Activated CD4-positive, alpha-beta T cell treated with anti-CD3 and anti-CD28 coated beads for 1 hour (primary cell): ENCODE results near the gene TBX10.
"Not testable (repeated sequence)": the region's sequence is repeated elsewhere in the genome, so short reads cannot be mapped to it uniquely, and the experiment has no call there.

Experiments used
- DNase-seq: peaks from one replicate; pipeline ENCODE4 v3.0.0-alpha.2; 2020

Gene TBX10

DNA sequence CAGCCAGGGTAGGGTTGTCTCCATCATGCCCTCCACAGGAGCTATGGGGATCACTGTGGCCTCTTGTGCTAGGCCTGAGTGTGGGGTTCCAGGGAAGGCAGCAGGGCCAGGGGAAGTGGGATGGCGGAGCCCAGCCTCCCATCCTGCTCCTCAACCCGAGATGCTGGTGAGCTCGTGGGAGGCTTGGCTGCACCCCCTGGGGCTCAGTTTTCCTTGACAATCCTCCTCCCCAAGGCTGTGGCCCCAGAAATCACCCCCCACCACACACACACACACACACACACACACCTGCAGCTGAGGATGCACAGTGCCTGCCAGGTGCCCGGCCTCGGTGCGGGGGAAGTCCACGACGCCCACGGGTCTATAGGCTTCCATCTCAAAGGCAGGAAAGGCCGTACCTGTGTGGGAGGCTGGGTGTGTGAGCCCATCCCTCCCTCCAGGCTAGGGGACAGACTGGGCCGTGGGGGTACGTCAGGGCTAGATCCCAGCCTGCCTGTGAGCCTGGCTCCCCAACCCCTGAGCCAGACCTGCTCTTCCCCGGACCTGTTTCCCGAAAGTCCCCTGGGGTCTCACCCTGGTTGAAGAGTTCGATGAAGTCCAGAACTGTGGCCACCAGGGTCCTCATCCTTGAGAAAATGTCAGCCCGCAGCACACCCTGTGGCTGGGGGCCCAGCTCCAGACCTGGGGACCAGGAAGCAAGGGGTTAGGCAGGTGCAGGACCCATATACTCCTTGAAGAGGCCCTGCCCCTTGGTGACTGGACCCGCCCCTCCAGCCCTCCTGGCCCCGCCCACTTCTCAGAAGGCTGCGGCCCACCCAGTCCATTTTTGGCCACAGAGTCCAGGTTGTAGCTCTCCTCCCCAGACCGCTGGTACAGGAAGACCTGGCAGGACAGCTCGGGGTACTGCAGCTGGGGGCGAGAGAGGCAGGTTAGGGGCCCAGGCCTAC, 5.2 kb upstream of the TBX10 start:
- no peak for DNase-seq

DNA sequence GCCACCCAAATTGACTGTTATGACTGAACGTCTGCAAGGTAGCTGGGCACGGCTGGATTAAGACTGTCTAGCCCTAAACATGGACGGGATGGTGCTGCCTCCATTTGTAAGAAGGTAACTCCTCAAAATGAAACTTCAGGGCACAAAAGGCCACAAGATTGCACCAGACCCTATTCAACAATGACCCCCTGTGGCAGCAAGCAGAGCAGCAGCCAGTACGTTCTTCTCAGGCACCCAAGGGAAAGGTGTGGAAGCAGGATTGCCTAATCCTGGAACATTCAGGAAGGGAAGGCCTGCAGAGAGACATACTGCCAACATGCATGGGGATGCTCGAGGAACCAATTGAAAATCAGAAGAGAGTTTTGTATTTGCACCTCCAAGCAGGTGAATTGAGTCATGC, 4.5 kb upstream of the TBX10 start:
- no peak for DNase-seq

DNA sequence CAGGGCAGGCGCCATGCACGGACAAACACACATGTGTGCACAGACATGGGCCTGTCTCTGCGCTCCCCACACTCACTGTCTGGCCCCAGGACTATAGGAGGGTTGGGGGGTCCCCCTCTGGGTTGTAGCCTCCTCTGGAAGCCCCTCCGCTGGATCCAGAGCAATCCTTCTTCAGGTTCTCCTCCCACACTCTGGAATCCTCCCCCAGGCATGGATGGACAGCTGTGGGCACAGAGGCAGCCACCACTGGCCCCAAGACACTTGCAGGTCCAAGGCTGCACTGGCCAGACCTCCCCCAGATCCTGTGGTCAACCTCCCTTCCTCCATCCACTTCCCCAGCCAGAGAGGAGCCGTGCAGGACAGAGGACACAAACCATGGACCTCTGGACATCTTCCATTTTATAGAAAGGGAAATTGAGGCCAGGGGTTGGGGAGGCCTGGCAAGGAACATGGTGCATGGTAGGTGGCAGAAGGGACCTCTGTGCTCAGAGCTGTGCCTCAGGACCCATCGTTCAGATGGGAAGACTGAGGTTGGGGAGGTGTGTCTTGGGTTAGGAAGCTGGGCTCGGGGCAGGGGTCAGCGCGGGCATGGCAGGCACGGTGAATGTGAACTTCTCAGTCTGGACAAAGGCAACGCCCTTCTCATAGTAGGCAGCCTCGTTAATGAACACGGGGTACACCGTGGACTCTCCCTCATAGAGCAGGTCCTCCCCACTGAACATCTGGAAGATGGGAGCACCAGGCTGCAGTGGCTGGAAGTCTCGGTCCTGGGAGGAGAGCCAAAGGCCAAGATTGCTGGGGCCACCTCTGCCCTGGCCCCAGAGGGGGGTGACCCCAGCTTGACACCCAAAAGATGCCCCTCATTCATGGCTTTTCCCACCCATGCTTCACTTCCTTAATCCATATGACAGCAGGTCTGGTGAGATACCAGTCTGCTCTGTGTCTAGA, 2.9 kb upstream of the TBX10 start:
- DNase-seq: no peak

GRCh38 chr11:67641338-67642172, 2.0 kb upstream of the TBX10 start:
- DNase-seq: no peak

DNA sequence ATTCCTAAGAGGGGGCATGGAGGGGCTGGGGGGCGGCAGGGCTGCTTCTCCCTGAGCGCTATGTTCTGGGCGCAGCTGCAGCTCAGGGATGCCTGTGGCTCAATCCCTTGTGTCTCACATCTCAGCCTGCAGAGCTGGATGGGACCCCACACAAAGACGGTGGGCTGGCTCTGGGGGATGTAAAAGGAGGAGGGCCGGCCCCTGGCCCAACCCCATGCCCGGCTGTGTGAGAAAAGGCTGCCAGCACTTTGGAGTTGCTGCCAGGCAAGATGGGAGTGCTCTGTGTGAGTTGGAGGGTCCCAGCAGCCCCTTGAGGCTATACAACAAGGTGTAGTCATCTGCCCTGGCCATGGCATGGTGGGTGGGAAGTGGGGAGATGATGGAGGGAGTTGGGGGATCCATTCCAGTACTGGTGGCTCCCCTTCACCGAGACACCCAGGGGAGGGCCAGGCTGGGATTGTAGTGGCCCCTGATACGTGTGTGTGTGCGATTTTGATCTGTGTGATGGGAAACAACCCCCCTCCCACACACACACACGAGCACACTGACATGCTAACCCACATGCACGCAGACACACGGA, 1.3 kb upstream of the TBX10 start:
- no peak for DNase-seq

DNA sequence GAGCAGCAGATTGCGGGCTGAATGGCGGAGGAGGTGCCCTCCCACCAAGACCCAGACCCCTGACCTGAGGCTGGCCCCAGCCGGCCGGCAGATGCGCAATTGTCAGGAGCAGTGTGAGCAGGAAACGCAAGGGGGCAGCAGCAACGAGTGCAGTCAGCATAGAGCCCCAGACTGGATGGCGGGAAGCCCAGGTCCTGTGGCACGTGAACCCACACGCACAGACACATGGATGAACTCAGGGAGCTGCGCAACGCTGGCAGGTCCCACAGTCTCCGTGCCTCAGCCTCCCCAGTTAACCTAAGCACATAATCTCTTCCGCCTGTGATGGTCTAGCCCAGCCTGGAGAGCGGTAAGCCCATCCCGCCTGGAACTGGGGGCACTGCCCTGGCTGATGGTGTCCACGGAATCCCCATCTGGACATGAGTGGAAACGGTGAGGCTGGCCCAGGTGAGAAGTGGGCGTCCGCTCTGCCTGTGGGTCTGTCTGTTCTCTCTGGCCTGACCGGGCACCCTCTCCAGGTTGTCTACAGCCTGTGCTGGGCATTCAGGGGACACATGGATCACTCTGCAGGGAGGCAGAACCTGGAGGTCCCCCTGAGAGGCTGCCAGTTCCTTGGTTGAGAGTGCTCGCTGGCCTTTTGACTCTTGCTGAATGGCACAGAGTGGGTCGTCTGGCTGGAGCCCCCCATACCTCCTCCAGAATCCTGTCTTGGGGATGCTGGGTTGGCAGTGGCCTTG, 626 bp upstream of the TBX10 start:
- DNase-seq: no peak

GRCh38 chr11:67638535-67639437, 777 bp downstream of the TBX10 start:
- DNase-seq: no peak

DNA sequence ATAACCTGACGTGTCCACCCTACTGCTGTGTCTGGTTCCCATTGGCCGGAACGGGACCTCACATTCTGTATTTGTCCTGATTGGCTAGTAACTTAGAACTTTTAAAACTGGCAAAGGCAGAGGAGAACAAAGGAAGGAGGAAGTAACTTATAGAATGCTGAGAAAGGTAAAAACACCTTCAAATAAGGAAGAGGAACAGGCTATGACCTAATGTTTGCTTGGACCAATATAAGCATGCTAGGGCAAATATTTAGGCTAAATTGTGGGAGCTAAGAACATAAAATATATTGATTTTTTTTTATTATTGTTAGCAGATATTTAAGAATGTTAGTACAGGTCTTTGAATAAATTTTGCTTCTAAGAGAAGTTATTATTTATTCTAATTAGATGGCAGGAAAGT, 2.1 kb downstream of the TBX10 start:
- DNase-seq: not testable (repeated sequence)

DNA sequence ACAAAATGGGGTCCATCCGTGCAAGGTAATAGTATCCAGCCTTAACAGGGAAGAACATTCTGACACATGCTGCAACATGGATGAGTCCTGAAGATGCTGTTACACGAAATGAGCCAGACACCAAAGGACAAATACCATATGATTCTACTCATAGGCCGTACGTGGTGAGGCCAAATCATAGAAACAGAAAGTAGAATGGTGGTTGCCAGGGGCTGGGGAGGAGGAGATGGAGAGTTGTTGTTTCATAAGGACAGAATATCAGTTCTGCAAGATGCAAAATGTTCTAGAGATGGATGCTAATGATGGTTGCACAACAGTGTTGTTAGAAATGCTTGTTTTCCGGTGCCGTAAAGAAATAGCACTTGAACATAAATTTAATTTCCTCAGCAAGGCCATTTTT, 2.6 kb downstream of the TBX10 start:
- no peak for DNase-seq

GRCh38 chr11:67635231-67635521, 4.4 kb downstream of the TBX10 start:
- DNase-seq: no peak

- DNase-seq: no peak
These were observed 5.0 kb downstream of the TBX10 start for GRCh38 chr11:67634366-67635230.

DNA sequence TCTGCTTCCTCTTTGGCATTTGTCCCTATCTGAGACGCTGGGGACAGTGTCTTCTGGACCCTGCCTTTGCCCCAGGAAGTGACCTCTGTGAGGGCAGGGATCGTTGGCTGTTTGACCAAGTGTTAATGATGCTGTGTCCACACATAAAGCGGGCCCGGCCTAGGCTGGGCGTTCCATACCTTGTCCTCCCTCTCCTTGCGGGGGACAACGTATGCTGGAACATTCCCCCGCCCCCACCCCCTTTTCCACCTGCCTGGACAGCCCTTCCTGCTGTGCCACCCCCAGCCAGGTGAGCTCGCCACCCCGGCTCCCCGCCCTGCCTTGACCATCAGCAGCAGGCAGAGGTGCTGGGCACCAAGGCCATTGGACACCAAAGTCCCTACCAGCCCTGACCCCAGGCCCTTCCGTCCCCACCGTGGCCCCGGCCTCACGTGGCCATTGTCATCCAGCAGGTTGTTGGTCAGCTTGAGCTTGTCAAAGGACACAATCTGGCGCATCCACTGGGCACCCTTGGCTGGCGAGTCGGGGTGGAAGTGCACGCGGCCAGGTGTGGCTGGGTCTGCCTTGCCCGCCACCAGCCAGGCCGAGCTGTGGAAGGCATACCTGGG, 5.7 kb downstream of the TBX10 start:
- DNase-seq: no peak

DNA sequence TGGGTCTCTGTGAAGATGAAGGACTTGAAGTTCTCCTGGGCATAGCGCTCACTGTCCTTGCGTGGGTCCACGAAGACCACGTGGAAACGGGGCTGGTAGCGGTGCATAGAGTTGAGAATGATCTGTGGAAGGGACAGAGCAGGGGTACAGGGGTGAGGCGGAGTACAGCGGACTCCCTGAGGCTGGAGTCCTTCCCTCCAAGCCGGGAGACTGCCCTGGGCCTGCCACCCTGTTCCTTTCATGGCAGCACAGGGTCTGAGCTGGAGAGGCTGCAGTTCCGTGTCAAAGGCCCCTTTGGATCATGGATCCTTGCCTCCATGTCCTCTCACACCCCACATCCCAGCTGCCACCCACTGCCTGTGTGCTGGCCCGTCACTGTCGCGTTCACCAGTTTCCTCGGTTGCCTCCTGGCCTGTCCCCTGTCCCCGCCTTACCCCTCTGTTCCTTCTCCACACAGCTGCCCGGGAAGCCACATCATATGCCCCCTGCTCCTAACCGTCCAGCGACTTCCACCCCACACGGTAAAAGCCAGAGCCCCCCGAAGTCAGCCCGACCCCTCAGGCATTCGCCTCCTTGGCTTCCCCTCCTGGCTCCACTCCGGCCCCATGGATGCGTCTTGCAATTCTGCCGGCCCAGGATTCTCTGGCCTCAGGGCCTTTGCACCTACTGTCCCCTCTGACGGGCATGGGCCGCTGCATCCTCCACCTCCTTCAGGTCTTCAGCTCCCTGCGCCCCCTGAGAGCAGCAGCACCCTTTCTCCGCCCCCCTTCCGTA, 6.4 kb downstream of the TBX10 start:
- no peak for DNase-seq

- no peak for DNase-seq
These were observed 7.2 kb downstream of the TBX10 start for GRCh38 chr11:67632175-67632981.

DNA sequence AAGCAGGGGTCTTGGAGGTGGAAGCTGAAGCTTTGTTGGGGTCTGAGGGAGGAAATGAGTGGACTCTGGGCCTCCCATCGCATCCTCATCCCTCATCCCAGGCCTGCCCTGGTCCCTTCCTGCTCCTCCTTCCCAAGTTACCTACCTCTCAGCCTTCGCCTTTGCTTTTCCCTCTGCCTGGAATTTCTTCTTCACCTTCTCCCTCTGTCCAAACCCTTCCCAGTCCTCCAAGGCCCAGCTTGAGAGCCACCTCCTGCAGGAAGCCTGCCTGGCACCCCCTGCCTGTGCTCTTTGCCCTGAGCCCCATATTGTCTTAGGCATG, 7.7 kb downstream of the TBX10 start:
- no peak for DNase-seq

DNA sequence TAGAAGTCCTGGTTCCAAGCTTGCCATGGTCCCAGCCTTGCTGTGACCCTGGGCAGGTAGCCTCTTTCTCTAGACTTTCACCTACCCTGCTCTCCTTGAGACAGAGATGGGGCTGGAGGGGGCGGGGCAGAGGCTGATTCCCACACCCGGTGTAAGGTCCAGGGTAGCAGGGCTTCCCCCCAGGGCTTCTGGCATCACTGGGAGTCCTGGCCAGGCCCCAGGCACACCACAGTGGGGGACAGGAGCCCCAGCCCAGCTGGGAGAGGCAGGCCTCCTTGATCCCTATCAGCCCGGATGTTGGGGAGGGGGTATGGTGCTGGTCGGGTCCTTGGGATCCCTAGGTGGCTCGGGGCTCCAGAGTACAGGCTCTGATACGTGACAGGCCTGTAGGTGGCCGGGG, 8.2 kb downstream of the TBX10 start:
- no peak for DNase-seq

DNA sequence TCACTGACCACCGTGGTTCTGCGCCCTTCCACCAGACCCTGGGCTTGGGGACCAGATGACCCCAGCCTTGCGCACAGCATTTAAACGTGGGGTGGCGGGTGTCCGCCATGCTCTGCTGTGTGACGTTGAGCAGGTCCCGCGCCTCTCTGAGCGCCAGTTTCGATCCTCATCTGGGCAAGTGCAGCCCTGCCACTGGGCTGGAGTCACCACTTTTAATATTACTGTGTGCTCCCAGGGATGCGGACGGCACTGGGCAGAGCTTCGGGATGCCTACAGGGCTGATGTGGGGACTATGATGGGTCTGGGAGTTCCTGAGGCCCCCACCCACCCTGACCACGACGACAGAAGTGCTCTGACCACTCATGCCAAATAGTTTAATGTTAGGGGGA, 8.6 kb downstream of the TBX10 start:
- DNase-seq: no peak
